HG03064 (cell line): Measurements from ENCODE around the gene BTBD2.
"Not testable (repeated sequence)": the region's sequence is repeated elsewhere in the genome, so short reads cannot be mapped to it uniquely, and the experiment has no call there.

Experiments
- ATAC-seq: cut with Tn5 transposase; IDR thresholded peaks from one replicate; pipeline ENCODE4 v1.9.1; 2021; ENCODE audit warnings: low read depth; ENCODE audit not compliant: unreplicated experiment

BTBD2 gene

DNA sequence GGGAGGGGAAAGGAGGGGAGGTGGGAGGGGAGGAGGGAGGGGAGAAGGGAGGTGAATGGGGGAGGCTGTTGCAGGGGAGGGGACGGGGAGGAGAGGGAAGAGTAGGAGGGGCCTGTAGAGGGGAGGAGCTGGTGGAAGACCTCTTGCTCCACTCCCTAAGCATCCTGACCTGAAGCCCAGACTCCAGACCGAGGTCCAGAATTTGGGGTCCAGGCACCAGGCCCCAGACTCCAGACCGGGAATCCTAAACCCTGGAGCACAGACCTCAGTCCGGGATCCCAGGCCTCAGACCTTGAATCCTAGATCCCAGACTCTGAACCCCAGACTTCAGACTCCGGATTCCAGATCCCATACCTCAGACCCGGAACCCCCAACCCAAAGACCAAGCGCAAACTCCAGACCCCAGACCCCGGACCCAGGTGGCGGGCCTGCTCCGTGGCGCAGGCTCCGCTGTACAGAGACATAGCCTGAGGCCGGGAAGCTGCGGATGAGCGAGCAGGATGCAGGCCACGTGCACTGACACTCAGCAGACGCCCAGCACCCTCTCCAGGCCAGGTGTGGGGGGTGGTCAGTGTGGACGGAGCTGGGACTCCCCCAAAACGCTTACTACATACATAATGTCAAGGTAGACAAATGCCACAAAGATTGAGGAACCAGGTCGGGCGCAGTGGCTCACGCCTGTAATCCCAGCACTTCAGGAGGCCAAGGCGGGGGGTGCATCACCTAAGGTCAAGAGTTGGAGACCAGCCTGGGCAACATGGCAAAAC lies 710 bp upstream of the BTBD2 start:
- ATAC-seq: no peak

DNA sequence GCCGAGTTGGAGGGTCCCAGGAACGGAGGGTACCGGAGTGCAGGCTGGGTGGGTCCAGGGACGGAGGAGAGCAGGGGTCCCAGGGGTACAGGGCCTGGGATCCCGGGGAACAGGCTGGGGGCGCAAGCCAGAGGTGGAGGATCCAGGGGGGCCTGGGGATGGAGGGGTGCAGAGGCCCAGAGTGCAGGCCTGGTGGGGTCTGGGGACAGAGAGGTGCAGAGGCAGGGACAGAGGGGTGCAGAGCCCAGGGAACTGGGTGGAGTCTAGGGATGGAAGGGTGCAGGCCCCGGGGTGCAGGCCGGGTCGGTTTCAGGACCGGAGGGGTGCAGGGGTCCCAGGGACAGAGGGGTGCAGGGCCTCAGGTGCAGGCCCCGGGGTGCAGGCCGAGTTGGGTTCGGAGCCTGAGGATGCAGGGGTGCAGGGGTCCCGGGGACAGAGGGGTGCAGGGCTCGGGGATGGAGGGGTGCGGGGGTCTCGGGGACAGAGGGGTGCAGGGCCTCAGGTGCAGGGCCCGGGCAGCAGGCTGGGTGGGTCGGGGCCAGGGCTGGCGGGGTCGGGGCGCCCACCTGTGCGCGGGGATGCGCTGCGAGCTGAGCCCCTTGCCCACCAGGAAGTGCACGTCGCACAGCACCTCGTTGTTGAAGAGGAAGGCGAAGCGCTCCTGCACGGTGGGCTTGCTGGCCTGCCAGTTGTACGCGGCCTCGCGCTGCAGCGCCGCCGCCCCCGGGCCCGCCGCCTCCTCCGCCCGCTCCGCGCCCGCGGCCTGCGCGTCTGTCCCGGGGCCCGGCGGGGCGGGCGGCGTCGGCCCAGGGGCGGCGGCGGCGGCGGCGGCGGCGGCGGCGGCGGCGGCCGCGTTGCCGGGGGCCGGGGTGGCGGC lies 545 bp downstream of the BTBD2 start:
- ATAC-seq: no peak

DNA sequence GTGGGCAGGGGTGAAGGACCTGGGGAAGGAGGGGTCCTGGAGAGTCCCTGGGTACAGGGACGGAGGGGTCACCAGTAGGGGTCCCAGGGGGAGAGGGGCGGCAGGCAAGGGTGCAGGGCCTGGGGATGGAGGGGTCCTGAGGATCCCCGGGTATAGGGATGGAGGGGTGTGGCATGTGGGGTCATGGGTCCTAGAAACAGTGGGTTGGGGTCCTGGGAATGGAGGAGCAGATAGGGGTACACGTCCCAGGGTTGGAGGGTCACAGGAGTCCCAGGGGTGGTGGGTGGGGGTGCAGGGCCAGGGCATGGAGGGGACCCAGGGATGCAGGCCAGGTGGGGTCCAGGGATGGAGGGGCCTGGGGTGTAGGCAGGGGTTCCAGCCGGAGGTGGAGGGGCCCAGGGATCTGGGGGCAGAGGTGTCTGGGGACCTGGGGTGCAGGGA lies 1.4 kb downstream of the BTBD2 start:
- no peak for ATAC-seq

DNA sequence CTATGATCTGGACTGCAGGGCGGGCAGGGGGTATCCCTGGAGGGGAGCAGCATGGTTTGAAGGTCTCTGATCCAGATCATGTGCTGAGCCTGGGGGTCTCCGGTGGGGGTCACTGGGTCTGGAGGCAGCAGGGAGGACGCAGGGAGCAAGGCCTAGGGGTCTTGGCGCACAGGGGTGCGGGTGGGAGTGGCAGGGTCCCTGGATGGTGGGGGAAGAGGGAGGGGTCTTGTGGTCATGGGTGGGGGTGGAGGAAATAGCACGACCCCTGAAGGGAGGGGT lies 1.9 kb downstream of the BTBD2 start:
- no peak for ATAC-seq

DNA sequence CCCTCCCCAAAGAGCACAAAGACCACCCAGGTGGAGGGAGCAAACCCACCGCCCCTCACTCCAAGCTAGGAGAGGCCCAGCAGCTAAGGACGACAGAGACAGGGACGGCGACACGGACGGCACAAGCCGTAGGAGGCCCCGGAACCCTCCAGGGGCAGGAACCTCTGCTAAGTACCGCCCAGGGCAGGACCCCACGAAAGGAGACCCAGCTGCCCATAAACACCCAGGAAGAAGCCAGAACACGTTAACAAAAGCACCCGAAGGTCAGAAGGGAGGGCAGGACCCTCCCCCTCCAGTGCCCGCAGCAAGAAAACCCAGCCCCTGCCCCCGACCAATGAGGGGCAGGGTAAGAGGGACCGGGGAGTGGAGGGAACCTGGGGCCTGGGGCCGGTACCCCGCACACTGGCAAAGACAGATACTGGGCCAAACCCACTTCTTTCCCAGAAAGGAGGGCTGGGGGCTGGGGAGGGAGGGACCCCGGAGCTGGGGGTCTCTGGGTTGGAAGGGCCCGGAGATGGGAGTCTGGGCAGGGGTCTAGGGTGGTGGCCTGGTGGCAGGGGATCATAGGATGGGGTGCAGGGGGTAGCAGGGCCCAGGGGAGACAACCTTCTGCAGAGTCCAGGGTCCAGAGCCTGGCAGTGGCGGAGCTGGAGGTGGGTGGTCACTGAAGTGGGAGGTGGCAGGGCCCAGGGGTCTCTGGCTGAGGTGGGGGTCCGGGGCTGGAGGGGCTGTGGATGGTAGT lies 2.4 kb downstream of the BTBD2 start:
- no peak for ATAC-seq

DNA sequence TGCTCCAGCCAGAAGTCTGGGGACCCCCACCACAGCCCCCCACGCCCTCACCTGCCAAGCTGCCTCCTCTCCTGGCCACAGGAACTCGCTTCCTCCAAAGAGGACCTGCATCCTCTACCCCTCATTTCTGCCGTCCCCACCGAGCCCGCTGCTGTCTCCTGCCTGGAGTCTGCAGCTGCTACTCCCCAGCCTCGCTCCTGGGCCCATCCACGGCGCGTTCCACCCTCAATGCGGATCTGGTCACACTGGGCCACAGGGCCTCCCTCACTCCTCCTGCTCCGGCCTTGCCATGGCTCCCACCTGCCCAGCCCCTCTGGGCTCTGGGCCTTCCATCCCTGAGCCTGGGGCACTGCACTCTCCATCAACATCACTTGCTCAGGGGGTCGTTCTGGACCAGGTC lies 4.3 kb downstream of the BTBD2 start:
- no peak for ATAC-seq

DNA sequence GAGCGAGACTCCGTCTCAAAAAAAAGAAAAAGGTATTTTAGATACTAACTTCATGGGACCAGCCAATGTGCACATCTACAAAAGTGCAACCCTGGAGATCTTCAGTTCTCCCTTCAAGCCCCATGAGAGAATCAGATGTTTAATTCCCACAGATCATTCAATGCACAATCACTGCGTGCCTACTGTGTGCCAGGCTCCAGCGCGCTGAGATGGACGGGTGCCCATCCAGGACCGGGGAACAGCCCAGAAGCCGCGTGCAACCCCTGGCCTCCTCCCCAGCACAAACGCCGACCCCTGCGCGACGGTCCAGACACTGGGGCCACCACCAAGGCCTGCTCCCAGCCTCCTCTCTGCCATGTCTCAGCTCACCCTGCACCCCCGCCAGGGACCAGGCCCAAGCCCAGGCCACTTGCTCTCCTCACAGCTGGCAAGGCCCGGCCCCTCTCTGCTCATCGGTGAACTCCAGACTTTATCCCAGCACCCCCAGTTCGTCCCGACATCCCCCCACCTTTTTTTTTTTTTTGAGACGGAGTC lies 5.3 kb downstream of the BTBD2 start:
- no peak for ATAC-seq

DNA sequence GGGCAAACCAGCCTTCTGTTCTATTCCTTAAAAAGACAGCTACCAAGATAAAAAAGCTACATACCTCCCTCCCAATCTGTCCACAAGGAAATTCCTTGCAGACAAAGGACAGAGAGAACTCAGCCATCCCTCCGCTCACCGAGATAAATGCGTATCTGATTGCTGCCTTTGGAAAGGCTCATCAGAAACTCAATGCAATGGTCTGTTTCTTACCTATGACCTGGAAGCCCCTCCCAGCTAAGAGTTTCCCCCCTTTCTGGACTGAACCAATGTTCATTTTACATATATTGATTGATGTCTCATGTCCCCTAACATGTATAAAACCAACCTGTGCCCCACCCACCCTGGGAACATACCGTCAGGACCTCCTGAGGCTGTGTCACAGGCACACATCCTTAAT lies 11.6 kb downstream of the BTBD2 start:
- no peak for ATAC-seq

DNA sequence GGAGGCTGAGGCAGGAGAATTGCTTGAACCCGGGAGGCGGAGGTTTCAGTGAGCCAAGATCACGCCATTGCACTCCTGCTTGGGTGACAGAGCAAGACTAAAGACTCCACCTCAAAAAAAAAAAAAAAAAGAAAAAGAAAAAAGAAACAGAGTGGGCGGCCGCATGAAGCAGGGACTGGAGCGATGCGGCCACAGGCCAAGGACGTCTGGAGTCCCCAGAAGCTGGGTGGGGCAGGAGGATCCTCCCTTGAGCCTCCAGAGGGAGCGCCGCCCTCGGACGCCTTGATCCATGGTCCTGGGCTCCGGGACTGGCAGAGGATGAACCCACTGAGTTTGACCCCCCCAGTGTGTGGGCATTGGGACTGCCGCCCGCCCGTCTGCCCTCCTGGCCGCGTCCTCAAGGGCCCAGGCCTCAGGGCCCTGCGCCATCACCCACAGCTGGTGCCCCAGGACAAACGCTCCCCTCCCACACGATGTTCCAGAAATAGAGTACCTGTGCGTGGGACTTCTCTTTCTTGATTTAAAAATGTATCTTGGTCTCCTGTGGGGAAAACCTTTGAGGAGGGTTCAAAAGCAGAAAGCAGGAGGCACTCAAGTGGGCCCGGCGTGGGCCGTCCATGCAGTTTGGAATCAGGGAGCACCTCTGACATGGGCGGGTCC lies 15.5 kb downstream of the BTBD2 start:
- no peak for ATAC-seq

DNA sequence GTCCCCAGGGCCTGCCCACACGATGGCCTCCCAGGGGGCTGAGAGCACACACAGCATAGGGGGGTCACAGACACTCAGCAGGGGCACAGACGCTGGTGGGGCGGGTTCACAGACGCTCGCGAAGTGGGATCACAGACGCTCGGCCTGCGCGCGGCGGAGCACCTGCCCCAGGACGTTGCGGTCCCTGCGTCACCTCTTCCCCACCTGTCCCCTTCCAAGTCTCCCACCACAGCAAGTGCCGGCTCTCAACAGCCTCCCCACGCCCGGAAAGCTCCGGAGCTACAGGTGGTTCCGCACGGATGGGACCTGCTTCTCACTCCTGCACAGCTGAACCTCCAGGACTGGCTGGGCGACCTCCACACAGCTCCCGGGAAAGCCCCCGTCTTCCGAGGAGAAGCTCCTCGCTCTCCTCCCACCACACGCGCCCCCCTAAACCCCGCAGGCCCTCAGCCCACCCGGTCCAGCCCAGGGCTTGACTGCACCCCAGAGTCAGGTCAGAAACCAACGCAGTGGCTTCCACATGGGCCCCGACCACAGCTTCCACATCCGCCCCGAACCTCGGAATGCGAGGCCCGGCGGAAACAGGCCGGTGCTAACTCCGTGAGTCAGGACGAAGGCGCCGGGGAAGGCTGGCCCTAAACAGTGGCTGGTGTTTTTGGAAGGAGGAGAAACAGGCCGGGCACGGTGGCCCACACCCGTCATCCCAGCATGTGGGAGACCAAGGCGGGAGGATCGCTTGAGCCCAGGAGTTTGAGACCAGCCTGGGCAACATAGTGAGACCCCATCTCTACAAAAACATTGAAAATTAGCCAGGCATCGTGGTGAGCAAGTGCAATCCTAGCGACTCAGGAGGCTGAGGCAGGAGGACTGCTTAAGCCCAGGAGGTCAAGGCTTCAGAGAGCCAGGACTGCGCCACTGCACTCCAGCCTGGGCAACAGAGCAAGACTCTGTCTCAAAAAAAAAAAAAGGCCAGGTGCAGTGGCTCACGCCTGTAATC lies 16.5 kb downstream of the BTBD2 start:
- ATAC-seq: no peak

DNA sequence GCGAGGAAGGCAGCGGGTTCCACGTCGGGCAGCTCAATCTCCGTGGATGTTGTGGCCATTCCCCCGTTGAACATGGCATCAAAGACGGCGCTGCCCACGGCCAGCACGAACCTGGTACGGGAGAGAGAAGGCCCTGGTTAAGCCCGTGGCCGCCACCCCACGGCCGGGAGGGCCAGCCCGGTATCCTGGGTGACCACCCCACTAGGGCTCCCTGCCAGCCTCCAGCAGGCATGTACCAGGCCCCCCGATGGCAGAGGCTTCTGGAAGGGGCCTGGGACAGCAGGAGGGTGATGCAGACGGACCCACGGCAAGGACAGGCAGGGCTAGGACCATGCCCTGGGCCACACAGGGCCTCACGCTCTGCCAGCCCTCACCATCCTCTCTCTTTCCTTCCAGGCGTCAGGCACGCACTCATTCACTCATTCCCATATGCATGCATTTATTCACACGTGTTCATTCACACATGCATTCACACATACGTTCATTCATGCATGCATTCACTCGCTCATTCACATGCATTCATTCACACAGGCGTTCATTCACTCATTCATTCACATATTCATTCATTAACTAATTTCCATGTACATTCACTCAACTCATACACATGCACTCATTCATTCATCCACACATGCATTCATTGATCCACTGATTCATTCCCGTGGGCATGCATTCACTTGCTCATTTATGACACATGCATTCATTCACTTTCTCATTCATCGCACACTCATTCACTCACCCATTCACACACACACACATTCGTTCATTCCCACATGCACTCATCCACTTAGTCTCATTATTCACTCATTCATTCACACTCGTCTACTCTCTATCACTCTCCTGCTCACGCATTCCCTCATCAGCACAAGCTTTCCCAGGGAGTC lies 17.9 kb downstream of the BTBD2 start:
- no peak for ATAC-seq

DNA sequence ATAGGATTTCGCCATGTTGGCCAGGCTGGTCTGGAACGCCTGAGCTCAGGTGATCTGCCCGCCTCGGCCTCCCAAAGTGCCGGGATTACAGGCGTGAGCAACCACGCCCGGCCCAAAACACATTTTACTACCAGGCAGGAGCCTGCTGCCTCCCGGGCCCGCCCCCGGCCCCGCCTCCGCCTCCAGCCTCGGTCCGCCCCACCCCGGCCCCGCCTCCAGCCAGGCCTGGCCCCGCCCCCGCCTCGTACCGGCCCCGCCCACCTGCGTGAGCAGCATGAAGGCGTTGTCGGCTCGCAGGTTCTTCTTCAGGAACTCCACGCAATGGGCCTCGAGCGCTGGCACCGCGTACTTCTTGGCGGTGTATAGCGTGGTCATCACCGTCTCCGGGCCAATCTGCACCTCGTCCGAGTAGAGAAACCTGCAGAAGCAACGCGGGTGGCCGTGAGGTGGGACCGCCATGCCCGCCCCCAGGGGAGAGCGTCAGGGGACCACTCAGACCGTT lies 22.7 kb downstream of the BTBD2 start:
- no peak for ATAC-seq

DNA sequence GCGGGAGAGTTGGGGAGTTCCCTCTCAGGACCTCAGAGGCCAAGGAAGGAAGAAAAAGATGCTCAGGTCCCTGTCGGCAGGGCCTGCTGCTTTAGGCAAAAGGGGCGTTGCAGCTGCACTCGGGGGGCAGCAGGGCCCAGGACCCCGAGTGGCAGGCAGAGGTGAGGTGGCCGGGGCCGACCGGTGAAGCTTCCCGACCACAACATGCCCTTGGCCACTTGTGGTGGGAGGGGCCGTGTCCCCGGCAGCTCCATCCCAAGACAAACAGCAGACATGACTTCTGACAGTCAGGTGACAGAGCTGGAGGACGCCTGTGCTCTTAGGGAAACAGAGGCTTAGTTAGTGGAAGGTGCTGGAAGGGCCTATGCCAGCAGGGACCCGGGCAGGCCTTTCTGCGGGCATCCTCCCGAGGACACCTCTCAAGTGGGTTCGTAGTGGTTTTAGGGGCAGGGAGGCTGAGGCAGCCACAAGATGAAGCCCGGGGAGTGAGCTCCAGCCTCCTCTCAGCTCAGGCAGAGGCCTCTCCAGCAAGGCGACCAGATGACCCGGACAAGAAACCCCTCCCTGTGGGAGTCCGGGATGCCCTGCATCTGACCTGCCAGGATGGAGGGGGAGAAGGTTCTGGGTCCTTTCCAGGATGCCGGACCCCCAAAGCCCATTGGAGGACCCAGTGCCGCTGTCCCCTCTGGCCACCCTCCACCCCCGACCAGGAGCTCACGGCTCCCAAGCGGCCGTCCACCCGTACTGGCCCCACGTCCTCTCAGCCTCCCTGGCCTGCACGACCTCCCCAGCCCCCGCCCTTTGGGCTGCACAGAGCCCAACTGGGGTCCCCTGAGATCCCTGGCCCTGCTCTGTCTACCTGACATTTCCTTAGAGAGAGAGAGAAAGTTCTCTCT lies 24.2 kb downstream of the BTBD2 start:
- ATAC-seq: no peak

DNA sequence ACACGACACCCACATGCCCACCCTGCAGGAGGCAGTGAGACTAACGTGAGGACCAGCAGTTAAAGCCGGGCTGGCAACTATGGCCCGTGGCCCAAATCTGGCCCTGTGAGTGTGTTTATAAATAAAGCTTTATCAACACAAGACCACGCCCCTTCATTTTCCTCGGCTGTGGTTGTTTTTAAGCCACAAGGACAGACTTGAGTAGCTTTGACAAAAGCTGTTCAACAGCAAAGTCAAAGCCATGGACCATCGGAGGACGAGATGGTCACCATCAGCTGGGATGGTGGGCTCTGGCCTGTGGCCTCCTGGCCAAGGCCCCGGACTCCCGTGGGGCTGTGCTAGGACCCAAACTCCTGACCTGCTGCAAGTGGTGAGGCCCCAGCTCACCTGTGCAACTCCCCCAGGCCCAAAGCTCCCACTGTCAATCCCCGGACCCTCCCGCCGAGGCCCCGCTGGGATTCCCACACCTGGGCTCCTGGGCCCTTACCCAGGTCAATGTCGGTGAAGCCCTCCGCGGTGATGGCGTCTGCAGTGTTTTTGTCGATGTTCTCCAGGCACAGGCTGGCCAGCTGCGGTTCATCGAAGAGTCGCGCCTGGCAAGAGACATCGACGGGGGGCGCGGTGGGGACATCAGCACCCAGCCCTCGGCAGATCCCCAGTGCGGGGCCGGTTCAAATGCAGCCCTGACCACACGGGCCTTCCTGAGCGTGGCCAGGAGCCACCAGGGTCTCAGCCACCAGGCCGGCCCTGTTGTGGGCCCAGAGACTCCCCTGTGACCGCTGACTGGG lies 25.1 kb downstream of the BTBD2 start:
- no peak for ATAC-seq

DNA sequence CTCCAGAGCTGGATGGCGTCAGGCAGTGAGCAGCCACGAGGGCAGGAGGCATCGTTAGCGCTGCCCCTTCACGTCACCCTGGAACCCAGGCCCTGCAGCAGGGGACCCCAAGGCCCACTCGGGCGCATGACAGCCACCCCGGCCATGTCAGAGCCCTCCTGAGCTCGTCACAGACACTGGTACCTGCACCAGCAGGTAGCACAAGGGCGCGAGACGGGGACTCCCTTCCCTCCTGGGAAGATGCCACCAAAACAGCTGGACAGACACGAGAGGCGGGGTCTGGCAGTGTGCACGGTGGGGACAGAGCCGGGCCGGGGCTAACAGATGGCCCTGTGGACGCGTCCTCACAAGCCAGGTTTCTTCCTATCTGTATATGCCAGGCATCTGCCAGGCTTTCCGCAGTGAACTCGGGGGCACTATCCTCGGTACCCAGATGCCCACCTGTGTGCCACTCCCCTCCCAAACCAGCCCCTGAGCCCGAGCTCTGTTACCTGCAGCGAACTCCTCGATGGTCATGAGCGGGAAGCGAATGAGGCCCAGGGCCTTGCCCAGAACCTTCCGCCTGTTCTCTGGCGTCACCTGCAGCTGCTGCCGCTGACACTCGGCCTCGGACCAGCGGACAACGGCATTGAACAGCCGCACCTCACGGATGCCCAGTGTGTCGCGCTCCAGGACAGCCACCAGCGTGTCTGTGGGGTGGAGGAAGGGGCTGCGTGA lies 25.8 kb downstream of the BTBD2 start:
- ATAC-seq: no peak

DNA sequence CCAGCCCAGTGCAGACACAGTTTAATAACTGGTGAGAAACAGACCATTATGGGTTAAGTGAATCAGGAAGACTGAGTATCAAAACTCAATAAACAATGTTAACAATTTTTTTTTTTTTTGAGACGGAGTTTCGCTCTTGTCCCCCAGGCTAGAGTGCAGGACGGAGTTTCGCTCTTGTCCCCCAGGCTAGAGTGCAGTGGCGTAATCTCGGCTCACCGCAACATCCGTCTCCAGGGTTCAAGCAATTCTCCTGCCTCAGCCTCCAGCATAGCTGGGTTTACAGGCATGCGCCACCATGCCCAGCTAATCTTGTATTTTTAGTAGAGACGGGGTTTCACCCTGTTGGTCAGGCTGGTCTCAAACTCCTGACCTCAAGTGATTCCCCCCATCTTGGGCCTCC lies 27.1 kb downstream of the BTBD2 start:
- ATAC-seq: not testable (repeated sequence)
